SU-DHL-6 (cell line): ENCODE measurements around the gene TMA7B.

ENCODE experiments used
- H2AFZ ChIP-seq: fragments of 200-600 bp; sonication (generic); 2 replicates; pipeline ENCODE4 v1.6.1; 2014; ENCODE audit warnings: low read depth, mild to moderate bottlenecking, moderate library complexity, mixed read lengths, antibody characterized with exemption, low read length; ENCODE audit not compliant: severe bottlenecking
- H3F3A ChIP-seq: fragments of 200-600 bp; shearing (Covaris generic); 2 replicates; pipeline ENCODE4 v1.6.0; 2016; ENCODE audit warnings: antibody characterized with exemption, mild to moderate bottlenecking; ENCODE audit not compliant: insufficient read depth
- H3K27ac ChIP-seq: fragments of 200-600 bp; sonication (generic); 2 replicates; pipeline ENCODE4 v1.5.1; 2016; ENCODE audit warnings: low read depth, mild to moderate bottlenecking, low read length, moderate library complexity, mixed read lengths
- H3K27me3 ChIP-seq: fragments of 200-600 bp; sonication (generic), shearing (Covaris generic); 2 replicates; pipeline ENCODE4 v1.6.0; 2014; ENCODE audit warnings: mild to moderate bottlenecking, low read length
- H3K36me3 ChIP-seq: fragments of 200-600 bp; sonication (generic); 2 replicates; pipeline ENCODE4 v1.6.1; 2014; ENCODE audit warnings: mild to moderate bottlenecking, low read length, mixed read lengths
- H3K4me2 ChIP-seq: fragments of 300-600, 200-600 bp; shearing (Covaris generic), sonication (generic); 2 replicates; pipeline ENCODE4 v1.6.0; 2014; ENCODE audit warnings: low read length, low read depth, mild to moderate bottlenecking; ENCODE audit not compliant: poor library complexity, severe bottlenecking
- H3K4me3 ChIP-seq: fragments of 200-600 bp; sonication (generic); 2 replicates; pipeline ENCODE4 v1.5.1; 2014; ENCODE audit warnings: antibody characterized with exemption, low read length, mild to moderate bottlenecking, mixed read lengths; ENCODE audit not compliant: insufficient read depth, poor library complexity, severe bottlenecking
- H3K79me2 ChIP-seq: fragments of 200-600 bp; sonication (generic); 2 replicates; pipeline ENCODE4 v1.6.1; 2014; ENCODE audit warnings: mild to moderate bottlenecking, low read length, moderate library complexity; ENCODE audit not compliant: insufficient read depth
- H3K9ac ChIP-seq: fragments of 200-600 bp; sonication (generic); 2 replicates; pipeline ENCODE4 v1.7.0; 2014; ENCODE audit warnings: mild to moderate bottlenecking, low read length
- H3K9me2 ChIP-seq: fragments of 200-600 bp; sonication (generic); replicated peaks from 2 replicates; pipeline ENCODE4 v1.6.1; 2014; ENCODE audit warnings: low read length; ENCODE audit not compliant: insufficient read depth
- H3K9me3 ChIP-seq: fragments of 200-600 bp; sonication (generic); 2 replicates; pipeline ENCODE4 v1.6.1; 2014; ENCODE audit warnings: low read length, mixed read lengths; ENCODE audit not compliant: insufficient read depth
- H4K20me1 ChIP-seq: fragments of 200-600 bp; sonication (generic); 2 replicates; pipeline ENCODE4 v1.6.1; 2014; ENCODE audit warnings: low read depth, mild to moderate bottlenecking, antibody characterized with exemption, low read length, moderate library complexity, mixed read lengths
- EZH2phosphoT487 ChIP-seq: fragments of 200-600 bp; sonication (generic), shearing (Covaris generic); conservative IDR thresholded peaks from 2 replicates; pipeline ENCODE4 v1.6.1; 2018; ENCODE audit warnings: mild to moderate bottlenecking, antibody characterized with exemption, low read length, moderate library complexity, mixed read lengths
- TF ChIP-seq, protein P1 (sequence below): fragments of 200-600 bp; sonication (generic); IDR thresholded peaks from one replicate; pipeline ENCODE4 v1.5.1; 2017; ENCODE audit warnings: antibody characterized with exemption, mild to moderate bottlenecking, low read length, moderate library complexity; ENCODE audit not compliant: insufficient read depth, poor library complexity, severe bottlenecking

TMA7B gene

DNA sequence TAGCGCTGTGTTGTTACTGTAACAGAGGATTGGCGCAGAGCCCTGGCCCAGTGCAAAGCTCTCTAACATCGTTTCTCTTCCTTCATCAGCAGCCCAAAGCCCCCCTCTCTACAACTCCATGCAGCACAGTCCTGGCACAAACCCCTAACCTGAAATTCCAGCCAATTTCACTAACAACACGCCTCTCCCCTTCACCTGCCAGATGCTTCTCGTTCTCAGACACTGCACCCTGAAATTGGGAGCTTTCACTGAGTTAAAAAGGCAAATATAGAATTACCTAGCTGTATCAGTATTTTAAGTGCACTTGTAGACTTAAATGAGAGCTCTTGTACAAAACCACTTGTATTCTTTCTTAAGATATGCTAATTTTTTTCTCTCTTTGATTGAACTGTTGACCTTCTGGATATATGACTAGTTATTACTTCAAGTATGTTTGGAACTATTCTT is 43.0 kb upstream of the TMA7B start:
- H3F3A ChIP-seq: no peaks in the 10 kb centered on the region
- no peak overlapping the region for H3K27ac ChIP-seq
- H4K20me1 ChIP-seq: no peaks in the 10 kb centered on the region
- no peaks in the 10 kb centered on the region for H3K36me3 ChIP-seq
- TF ChIP-seq EZH2phosphoT487: no peak
- TF ChIP-seq, protein P1, sequence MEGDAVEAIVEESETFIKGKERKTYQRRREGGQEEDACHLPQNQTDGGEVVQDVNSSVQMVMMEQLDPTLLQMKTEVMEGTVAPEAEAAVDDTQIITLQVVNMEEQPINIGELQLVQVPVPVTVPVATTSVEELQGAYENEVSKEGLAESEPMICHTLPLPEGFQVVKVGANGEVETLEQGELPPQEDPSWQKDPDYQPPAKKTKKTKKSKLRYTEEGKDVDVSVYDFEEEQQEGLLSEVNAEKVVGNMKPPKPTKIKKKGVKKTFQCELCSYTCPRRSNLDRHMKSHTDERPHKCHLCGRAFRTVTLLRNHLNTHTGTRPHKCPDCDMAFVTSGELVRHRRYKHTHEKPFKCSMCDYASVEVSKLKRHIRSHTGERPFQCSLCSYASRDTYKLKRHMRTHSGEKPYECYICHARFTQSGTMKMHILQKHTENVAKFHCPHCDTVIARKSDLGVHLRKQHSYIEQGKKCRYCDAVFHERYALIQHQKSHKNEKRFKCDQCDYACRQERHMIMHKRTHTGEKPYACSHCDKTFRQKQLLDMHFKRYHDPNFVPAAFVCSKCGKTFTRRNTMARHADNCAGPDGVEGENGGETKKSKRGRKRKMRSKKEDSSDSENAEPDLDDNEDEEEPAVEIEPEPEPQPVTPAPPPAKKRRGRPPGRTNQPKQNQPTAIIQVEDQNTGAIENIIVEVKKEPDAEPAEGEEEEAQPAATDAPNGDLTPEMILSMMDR: no peak
- H3K4me2 ChIP-seq: no peak overlapping the region
- no peak overlapping the region for H3K9ac ChIP-seq
- no peaks in the 10 kb centered on the region for H3K9me3 ChIP-seq
- H3K4me3 ChIP-seq: no peak overlapping the region
- no peak overlapping the region for H2AFZ ChIP-seq
- H3K9me2 ChIP-seq: no peaks in the 10 kb centered on the region
- no peaks in the 10 kb centered on the region for H3K79me2 ChIP-seq
- no peaks in the 10 kb centered on the region for H3K27me3 ChIP-seq

DNA sequence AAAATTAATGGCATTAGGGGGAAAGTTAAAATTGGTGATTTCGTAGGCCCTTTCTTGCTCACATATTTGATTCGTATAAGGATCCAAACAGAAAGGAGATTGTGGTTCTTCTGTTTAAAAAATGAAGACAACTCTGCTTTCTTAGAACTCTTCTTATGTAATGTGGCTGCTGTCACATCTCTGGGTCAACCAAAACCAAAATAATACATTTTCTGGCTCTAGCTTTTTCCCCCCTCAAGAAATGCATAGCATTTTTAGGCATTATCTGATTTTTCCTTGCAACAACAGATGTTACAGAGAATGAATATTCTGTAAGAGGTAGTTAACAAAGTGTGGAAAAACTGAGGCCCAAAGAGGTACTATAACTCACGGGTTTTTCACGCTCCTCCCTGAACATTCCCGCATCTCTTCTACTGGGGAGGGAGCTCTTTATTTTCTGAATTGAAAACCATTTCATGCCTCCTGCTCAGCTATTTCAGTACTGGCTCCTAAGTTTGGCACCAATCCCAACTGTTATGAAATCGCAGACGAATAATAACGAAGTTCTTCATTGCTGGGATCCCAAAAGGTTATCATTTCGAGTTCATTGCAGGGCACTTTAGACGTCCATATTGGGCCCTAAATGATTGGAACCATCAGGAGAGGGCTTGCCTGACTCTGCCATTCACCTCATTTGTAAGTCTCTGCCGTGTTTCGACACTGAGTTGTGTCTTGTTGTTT is 42.3 kb upstream of the TMA7B start:
- no peaks in the 10 kb centered on the region for H3K27me3 ChIP-seq
- no peak overlapping the region for H3K27ac ChIP-seq
- H3K36me3 ChIP-seq: no peaks in the 10 kb centered on the region
- H3K4me2 ChIP-seq: no peak overlapping the region
- TF ChIP-seq EZH2phosphoT487: no peak
- TF ChIP-seq, protein P1: no peak
- no peaks in the 10 kb centered on the region for H3K9me3 ChIP-seq
- no peaks in the 10 kb centered on the region for H3K79me2 ChIP-seq
- H2AFZ ChIP-seq: no peak overlapping the region
- H3K9ac ChIP-seq: no peak overlapping the region
- no peaks in the 10 kb centered on the region for H3K9me2 ChIP-seq
- H3F3A ChIP-seq: no peaks in the 10 kb centered on the region
- H4K20me1 ChIP-seq: no peaks in the 10 kb centered on the region
- no peak overlapping the region for H3K4me3 ChIP-seq

DNA sequence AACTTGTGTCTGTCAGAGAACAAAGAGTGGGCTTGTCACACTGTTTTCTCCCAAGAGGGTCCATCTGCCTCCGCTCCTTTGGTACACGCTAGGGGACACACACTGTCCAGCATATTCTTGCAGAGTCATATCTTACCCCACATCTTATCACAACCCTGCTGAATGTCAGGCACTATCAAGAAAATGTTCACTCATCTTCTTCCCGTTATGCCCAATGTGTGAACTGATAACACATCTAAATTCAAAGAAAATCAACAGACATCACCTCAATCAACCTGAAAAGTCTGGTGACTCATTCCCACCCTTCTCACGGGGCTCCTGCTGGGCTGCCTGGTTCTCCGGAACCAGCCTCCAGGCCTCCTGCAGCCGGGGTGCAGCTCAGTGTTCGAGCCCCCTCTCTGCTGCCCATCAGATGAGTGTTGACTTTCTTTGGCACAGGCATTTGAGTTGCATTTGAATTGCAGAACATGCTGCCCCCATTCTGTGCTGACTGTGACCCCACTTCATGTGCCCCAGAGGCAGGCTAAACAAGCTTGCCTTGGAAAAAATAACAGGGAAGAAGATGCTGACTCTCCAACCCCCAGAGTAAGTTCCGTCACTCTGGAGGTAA is 40.0 kb upstream of the TMA7B start:
- H3K4me2 ChIP-seq: no peak overlapping the region
- no peaks in the 10 kb centered on the region for H3K36me3 ChIP-seq
- no peaks in the 10 kb centered on the region for H3F3A ChIP-seq
- no peaks in the 10 kb centered on the region for H3K9me2 ChIP-seq
- no peaks in the 10 kb centered on the region for H4K20me1 ChIP-seq
- H3K27me3 ChIP-seq: no peaks in the 10 kb centered on the region
- no peak overlapping the region for H2AFZ ChIP-seq
- H3K4me3 ChIP-seq: no peak overlapping the region
- H3K9me3 ChIP-seq: no peaks in the 10 kb centered on the region
- no peak overlapping the region for H3K9ac ChIP-seq
- H3K79me2 ChIP-seq: no peaks in the 10 kb centered on the region
- no peak for TF ChIP-seq EZH2phosphoT487
- TF ChIP-seq, protein P1: no peak
- H3K27ac ChIP-seq: no peak overlapping the region
